Ascending aorta (tissue), 2 donors: Measurements from ENCODE around the gene CCNI. TPM values are rescaled to one million over a fixed set of nuclear protein-coding genes. Genes with fewer than 3 reads are reported as not detected.

Experiments used
- DNase-seq, 2 donors: peaks; one replicate each; pipeline ENCODE4 v3.0.0-alpha.2; 2019; ENCODE audit warnings: low spot score in 2 of 2
- H3K27ac ChIP-seq, 2 donors: fragments of 200-600 bp; sonication (generic); one replicate each; pipeline ENCODE4 v1.5.1; 2016 to 2017; ENCODE audit warnings: mild to moderate bottlenecking in 1 of 2
- H3K27me3 ChIP-seq: fragments of 200-600 bp; sonication (generic); one replicate; pipeline ENCODE4 v1.5.1; 2017
- H3K36me3 ChIP-seq, 2 donors: fragments of 200-600 bp; sonication (generic); one replicate each; pipeline ENCODE4 v1.5.1; 2016
- H3K4me1 ChIP-seq, 2 donors: fragments of 200-600 bp; sonication (generic); one replicate each; pipeline ENCODE4 v1.5.1; 2016 to 2017; ENCODE audit warnings: mild to moderate bottlenecking in 1 of 2
- H3K4me3 ChIP-seq, 2 donors: fragments of 200-600 bp; sonication (generic); one replicate each; pipeline ENCODE4 v1.5.1; 2016 to 2017; ENCODE audit warnings: mild to moderate bottlenecking in 1 of 2
- H3K9me3 ChIP-seq, 2 donors: fragments of 200-600 bp; sonication (generic); one replicate each; pipeline ENCODE4 v1.5.1; 2016
- intact Hi-C: fragments of 100-400 bp; cut with DNase I; formaldehyde crosslinking; loops from one replicate; pipeline ENCODE4 v1.15.1; 2023
- total RNA-seq: library from RNA; depleted of rRNA; stranded (reverse); fragments of >200 nt; gene quantifications from one replicate; pipeline ENCODE4 v1.1.0, GENCODE V29; 2016
- TF ChIP-seq, protein P1 (sequence below), 3 experiments: fragments of 200-600 bp in 2 of 3; fragments of 450-650 bp in 1 of 3; sonication (generic) in 2 of 3; IDR thresholded peaks; one replicate each; pipeline ENCODE4 v1.5.1; 2016 to 2019; ENCODE audit warnings: antibody characterized with exemption in 3 of 3, mild to moderate bottlenecking in 1 of 3, moderate library complexity in 1 of 3

The CCNI gene
- total RNA-seq, 1 donor from 2014 or later = 140 TPM

DNA sequence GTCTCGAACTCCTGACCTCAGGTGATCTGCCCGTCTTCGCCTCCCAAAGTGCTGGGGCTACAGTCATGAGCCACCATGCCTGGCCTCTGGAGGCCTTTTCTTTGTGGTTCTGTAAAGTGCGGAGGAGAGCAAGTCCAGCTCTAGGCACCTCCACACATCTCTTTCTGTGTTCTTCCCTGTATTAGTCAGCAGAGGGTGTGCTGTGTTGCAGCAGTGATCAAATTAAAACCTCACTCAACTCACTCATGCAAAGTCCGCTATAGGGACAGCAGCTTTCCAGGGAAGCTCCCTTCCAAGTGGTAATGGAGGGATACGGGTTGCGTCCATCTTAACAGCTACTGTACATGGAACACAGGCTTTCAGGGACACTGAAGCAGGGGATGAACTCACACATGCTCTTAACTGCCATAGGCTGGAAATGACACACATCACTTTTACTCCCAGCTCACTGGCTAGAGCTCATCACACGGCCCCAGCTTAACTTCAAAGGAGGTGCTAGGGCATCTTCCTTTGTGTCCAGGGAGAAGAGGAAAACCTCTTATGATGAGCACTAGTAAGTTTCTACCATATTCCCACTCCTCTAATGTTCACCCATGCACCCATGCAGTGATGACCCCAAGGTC is 45.2 kb upstream of the CCNI start:
- H3K27ac ChIP-seq = no peak overlapping the region
- DNase-seq = no peak
- H3K27me3 ChIP-seq = no peaks in the 10 kb centered on the region
- H3K4me1 ChIP-seq = no peaks in the 10 kb centered on the region
- no peaks in the 10 kb centered on the region for H3K36me3 ChIP-seq
- H3K9me3 ChIP-seq = no peaks in the 10 kb centered on the region
- TF ChIP-seq, protein P1, sequence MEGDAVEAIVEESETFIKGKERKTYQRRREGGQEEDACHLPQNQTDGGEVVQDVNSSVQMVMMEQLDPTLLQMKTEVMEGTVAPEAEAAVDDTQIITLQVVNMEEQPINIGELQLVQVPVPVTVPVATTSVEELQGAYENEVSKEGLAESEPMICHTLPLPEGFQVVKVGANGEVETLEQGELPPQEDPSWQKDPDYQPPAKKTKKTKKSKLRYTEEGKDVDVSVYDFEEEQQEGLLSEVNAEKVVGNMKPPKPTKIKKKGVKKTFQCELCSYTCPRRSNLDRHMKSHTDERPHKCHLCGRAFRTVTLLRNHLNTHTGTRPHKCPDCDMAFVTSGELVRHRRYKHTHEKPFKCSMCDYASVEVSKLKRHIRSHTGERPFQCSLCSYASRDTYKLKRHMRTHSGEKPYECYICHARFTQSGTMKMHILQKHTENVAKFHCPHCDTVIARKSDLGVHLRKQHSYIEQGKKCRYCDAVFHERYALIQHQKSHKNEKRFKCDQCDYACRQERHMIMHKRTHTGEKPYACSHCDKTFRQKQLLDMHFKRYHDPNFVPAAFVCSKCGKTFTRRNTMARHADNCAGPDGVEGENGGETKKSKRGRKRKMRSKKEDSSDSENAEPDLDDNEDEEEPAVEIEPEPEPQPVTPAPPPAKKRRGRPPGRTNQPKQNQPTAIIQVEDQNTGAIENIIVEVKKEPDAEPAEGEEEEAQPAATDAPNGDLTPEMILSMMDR (IDR thresholded peaks at IDR 0.05) = no peak
- intact Hi-C loops = no loop called here
- H3K4me3 ChIP-seq = no peak overlapping the region

DNA sequence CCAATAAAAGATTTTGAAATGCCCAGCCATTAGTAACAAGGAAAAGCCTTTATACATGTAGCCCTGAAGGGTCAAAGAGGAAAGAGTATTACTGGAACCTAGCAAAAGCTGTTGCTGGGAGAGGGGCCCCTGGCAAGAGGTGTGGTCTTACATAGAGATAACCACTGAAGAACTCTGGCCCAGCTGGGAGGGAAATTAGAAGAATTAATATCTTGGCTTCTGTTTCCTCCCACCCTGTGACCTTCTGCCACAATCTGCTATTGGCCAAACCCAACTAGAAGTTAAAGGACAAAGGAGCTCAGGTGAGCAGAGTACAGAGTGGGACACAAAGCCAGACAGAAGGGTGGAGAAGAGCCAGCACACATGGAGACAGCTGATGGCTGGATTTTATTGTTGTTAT is 41.9 kb upstream of the CCNI start:
- no peak overlapping the region for H3K4me3 ChIP-seq
- H3K36me3 ChIP-seq = no peaks in the 10 kb centered on the region
- no peak overlapping the region for H3K27ac ChIP-seq
- no peak for DNase-seq
- no peaks in the 10 kb centered on the region for H3K9me3 ChIP-seq
- TF ChIP-seq, protein P1 (IDR thresholded peaks at IDR 0.05) = no peak
- H3K27me3 ChIP-seq = no peaks in the 10 kb centered on the region
- intact Hi-C loops = no loop called here
- no peaks in the 10 kb centered on the region for H3K4me1 ChIP-seq

DNA sequence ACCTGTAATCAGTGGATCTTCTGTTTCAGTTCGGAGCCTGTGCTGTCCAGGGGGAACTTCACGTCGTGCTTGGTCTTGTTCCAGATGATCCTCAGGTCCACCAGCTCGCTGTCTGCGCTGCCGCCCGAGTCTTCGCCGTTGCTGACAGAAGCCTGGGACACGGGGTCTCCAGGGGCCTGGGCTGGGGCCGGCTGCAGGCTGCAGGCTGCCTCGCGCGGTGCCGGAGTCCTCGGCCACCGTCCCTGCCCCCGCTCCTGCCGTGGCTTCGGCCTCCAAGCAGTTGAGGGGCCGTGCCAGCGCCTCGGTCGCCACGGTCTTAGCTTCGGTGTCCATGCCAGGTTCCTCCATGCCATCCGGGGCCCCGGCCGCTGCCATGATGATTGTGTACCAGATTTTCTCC is 37.3 kb upstream of the CCNI start:
- Histone ChIP-seq H3K4me3 (no peak overlapping the region), H3K27me3 (no peaks in the 10 kb centered on the region), H3K4me1 (peaks cover 0 to 3% of the 10 kb centered on the region in 2 donors), H3K9me3 (no peaks in the 10 kb centered on the region), H3K36me3 (no peaks in the 10 kb centered on the region), H3K27ac (no peak overlapping the region)
- intact Hi-C loops = no loop called here
- TF ChIP-seq, protein P1 (IDR thresholded peaks at IDR 0.05) = no peak
- no peak for DNase-seq

DNA sequence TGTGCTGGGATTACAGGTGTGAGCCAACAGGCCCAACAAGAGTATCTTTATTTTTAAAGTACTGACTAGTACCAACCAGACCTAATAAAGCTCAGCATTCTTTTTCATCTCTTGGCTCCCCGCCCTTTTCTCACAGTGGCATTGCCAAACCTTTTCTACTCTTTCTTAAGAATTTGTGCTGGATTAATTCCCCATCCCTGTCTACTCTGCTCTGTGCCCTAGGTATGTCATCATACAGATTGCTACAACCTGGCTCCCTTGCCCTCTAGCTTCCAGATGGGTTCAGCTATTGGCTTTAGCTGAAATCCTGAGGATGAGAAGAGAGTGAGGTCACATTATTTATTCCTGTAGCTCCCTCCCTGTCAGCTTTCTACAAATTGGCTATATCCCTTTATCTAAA is 34.9 kb upstream of the CCNI start:
- H3K9me3 ChIP-seq = no peaks in the 10 kb centered on the region
- no peak overlapping the region for H3K4me3 ChIP-seq
- no peaks in the 10 kb centered on the region for H3K27me3 ChIP-seq
- TF ChIP-seq, protein P1 (IDR thresholded peaks at IDR 0.05) = no peak
- no peak for DNase-seq
- intact Hi-C loops = no loop called here
- H3K36me3 ChIP-seq = no peaks in the 10 kb centered on the region
- peaks cover 0 to 5% of the 10 kb centered on the region in 2 donors for H3K4me1 ChIP-seq
- H3K27ac ChIP-seq = no peak overlapping the region

DNA sequence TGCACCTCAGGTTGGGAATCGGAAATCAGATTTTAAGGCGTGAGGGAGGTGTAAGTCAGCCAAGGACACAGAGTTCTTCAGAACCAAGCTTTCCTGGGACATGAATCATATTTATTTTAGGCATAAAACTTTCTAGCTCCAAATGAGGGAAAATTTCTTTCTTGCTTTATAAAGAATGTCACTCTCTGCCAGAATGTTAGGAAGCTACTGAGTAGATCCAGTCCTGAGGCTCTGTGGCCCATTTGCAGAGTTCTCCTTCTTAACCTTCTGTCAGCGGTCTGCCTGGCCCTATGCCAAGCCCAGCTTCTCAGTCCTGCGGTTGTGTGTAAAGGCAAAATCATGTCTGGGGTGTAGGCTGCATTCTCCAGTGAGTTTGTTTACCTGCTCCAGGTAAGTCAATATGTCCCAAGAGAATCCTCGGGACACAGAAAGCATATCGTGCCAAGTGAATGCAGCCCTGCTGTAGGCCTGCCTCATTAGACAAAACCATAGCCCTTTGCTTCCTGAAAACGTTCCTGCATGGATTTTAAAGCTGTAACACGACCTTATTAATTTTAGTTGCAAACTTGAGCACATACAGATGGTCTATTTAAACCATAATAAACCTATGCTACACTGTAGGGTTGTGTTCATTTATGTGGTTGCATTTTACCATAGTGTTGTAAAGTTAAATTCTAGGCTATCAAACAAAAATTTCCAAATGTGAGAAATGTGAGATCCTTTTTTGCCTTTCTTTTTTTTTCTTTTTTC is 29.2 kb upstream of the CCNI start:
- H3K4me3 ChIP-seq = peak overlapping the region; percentile 35 to 46
- peak overlapping the region; percentile 70 to 73 for H3K27ac ChIP-seq
- TF ChIP-seq, protein P1 (IDR thresholded peaks at IDR 0.05) = no peak
- H3K4me1 ChIP-seq = peaks cover 6 to 20% of the 10 kb centered on the region in 2 donors
- intact Hi-C loops = loop anchor here (1.0 to 2.0 kb wide), 2 partner anchors 29 to 52 kb away; partner anchors contain the start of gene CCNG2
- H3K27me3 ChIP-seq = no peaks in the 10 kb centered on the region
- DNase-seq = peak; percentile 17 to 88
- no peaks in the 10 kb centered on the region for H3K9me3 ChIP-seq
- H3K36me3 ChIP-seq = no peaks in the 10 kb centered on the region
